Thyroid gland (tissue), 4 donors: ENCODE data around the gene ARFGEF2.

Source experiments
- CTCF ChIP-seq, 6 experiments: fragments of 200-600 bp in 3 of 6; fragments of 450-650 bp in 3 of 6; sonication (generic) in 3 of 6; IDR thresholded peaks; one replicate each; pipeline ENCODE4 v1.5.1; 2016 to 2019; ENCODE audit warnings: antibody characterized with exemption in 6 of 6, mild to moderate bottlenecking in 2 of 6, inconsistent platforms in 1 of 6, moderate library complexity in 1 of 6
- POLR2A ChIP-seq, 2 donors: fragments of 450-650 bp; IDR thresholded peaks; one replicate each; pipeline ENCODE4 v1.6.1; 2017; ENCODE audit warnings: antibody characterized with exemption in 2 of 2, mild to moderate bottlenecking in 2 of 2, moderate library complexity in 1 of 2

DNA sequence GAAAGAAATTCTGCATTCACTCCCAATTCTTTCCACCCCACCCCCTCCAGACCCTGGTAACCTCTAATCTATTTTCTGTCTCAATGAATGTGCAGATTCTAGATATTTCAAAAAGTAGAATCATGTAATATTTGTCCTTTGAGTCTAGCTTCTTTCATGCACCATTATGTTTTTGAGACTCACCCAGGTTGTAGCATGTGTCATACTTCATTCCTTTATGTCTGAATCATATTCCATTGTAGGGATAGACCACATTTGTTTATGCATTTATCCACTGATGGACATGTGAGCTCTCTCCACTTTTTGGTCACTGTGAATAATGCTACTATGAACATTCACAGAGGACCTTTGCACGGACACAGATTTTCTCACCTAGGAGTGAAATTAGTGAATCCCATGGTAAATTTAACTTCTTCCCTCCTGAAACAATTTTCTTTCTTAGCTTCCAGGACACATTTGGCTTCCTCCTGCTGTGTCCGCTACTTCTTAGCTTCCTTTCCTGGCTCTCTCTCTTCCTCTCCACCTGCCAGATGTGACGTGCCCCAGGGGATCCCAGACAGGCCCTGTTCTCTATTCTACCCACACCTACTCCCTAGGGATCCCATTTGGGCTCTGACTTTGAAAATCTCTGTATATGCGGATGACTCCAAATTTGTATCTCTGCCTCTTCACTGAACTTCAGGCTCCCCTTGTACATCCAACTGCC, 24.1 kb upstream of the ARFGEF2 start:
- no peak for TF ChIP-seq CTCF (IDR thresholded peaks at IDR 0.05)
- TF ChIP-seq POLR2A (IDR thresholded peaks at IDR 0.05): no peak
